Neural cell (in vitro differentiated cells): ENCODE measurements around the gene KIF1B. TPM values are rescaled to one million over a fixed set of nuclear protein-coding genes. Genes with fewer than 3 reads are reported as not detected.

ENCODE experiments used
- H2AFZ ChIP-seq: fragments of 200-600, 300-800 bp; sonication (generic), shearing (Covaris generic); 2 replicates; pipeline ENCODE4 v1.6.0; 2014; ENCODE audit warnings: low read depth, mild to moderate bottlenecking, antibody characterized with exemption, low read length, moderate library complexity
- H3F3A ChIP-seq: fragments of 200-600 bp; shearing (Covaris generic); 2 replicates; pipeline ENCODE4 v1.6.1; 2016; ENCODE audit warnings: mild to moderate bottlenecking, moderate library complexity, mixed read lengths, antibody characterized with exemption, low read length; ENCODE audit not compliant: insufficient read depth, poor library complexity, severe bottlenecking
- H3K27ac ChIP-seq: fragments of 200-600, 300-800 bp; sonication (generic), shearing (Covaris generic); 2 replicates; pipeline ENCODE4 v1.5.1; 2014; ENCODE audit warnings: mild to moderate bottlenecking, low read length, moderate library complexity
- H3K27me3 ChIP-seq: fragments of 300-800, 200-600 bp; sonication (generic), shearing (Covaris generic); 2 replicates; pipeline ENCODE4 v1.6.0; 2014; ENCODE audit warnings: mild to moderate bottlenecking, low read depth, low read length, moderate library complexity; ENCODE audit not compliant: insufficient read depth
- H3K36me3 ChIP-seq: fragments of 300-800, 200-600 bp; sonication (generic), shearing (Covaris generic); 2 replicates; pipeline ENCODE4 v1.5.1; 2014; ENCODE audit warnings: mild to moderate bottlenecking, antibody characterized with exemption, low read length, moderate library complexity; ENCODE audit not compliant: insufficient read depth
- H3K4me2 ChIP-seq: fragments of 300-800, 200-600 bp; sonication (generic), shearing (Covaris generic); 2 replicates; pipeline ENCODE4 v1.6.0; 2014; ENCODE audit warnings: mild to moderate bottlenecking, low read length
- H3K4me3 ChIP-seq: fragments of 300-800, 200-600 bp; sonication (generic), shearing (Covaris generic); 2 replicates; pipeline ENCODE4 v1.5.1; 2014; ENCODE audit warnings: mild to moderate bottlenecking, low read length, moderate library complexity
- H3K79me2 ChIP-seq: fragments of 200-600 bp; shearing (Covaris generic); replicated peaks from 2 replicates; pipeline ENCODE4 v1.6.0; 2014; ENCODE audit warnings: mild to moderate bottlenecking, low read length, moderate library complexity; ENCODE audit not compliant: insufficient read depth
- H3K9ac ChIP-seq: fragments of 300-800, 200-600 bp; sonication (generic), shearing (Covaris generic); 2 replicates; pipeline ENCODE4 v1.6.1; 2016; ENCODE audit warnings: mild to moderate bottlenecking, low read length, mixed read lengths
- H3K9me2 ChIP-seq: fragments of 200-600 bp; shearing (Covaris generic); 2 replicates; pipeline ENCODE4 v1.6.1; 2016; ENCODE audit warnings: mild to moderate bottlenecking, low read length, mixed read lengths; ENCODE audit not compliant: insufficient read depth
- H3K9me3 ChIP-seq: fragments of 200-600, 300-800 bp; sonication (generic), shearing (Covaris generic); 2 replicates; pipeline ENCODE4 v1.6.1; 2016; ENCODE audit warnings: mild to moderate bottlenecking, mixed run types, low read length, moderate library complexity, mixed read lengths
- H4K20me1 ChIP-seq: fragments of 200-600 bp; shearing (Covaris generic); 2 replicates; pipeline ENCODE4 v1.6.1; 2016; ENCODE audit warnings: mild to moderate bottlenecking, mixed run types; ENCODE audit not compliant: insufficient read depth
- CTCF ChIP-seq: fragments of 450-650 bp; IDR thresholded peaks from 2 replicates; pipeline ENCODE4 v1.5.1; 2014; ENCODE audit warnings: antibody characterized with exemption, mild to moderate bottlenecking, moderate library complexity; ENCODE audit not compliant: poor library complexity, severe bottlenecking
- EP300 ChIP-seq: fragments of 450-650 bp; conservative IDR thresholded peaks from 2 replicates; pipeline ENCODE4 v1.6.1; 2014; ENCODE audit warnings: antibody characterized with exemption, mild to moderate bottlenecking, moderate library complexity; ENCODE audit not compliant: poor library complexity, severe bottlenecking
- EZH2 ChIP-seq: fragments of 200-600, 300-800 bp; shearing (Covaris generic), sonication (generic); IDR thresholded peaks from 2 replicates; pipeline ENCODE4 v1.6.1; 2014; ENCODE audit warnings: antibody characterized with exemption, low read length, borderline replicate concordance, mild to moderate bottlenecking; ENCODE audit not compliant: insufficient read depth, poor library complexity, severe bottlenecking
- MXI1 ChIP-seq: fragments of 450-650 bp; conservative IDR thresholded peaks from 2 replicates; pipeline ENCODE4 v1.6.1; 2014; ENCODE audit warnings: antibody characterized with exemption, mild to moderate bottlenecking; ENCODE audit not compliant: poor library complexity, severe bottlenecking
- POLR2AphosphoS5 ChIP-seq: IDR thresholded peaks from 2 replicates; pipeline ENCODE4 v1.6.1; 2012
- RAD21 ChIP-seq: fragments of 450-650 bp; conservative IDR thresholded peaks from 2 replicates; pipeline ENCODE4 v1.6.1; 2014; ENCODE audit warnings: antibody characterized with exemption, mild to moderate bottlenecking, moderate library complexity
- SMC3 ChIP-seq: fragments of 450-650 bp; conservative IDR thresholded peaks from 2 replicates; pipeline ENCODE4 v1.6.1; 2014; ENCODE audit warnings: antibody characterized with exemption, mild to moderate bottlenecking, moderate library complexity; ENCODE audit not compliant: poor library complexity
- TAF1 ChIP-seq: IDR thresholded peaks from 2 replicates; pipeline ENCODE4 v1.6.1; 2012; ENCODE audit warnings: low read depth
- polyA plus RNA-seq: library from polyadenylated mRNA; depleted of rRNA; stranded (reverse); fragments of >200 nt; gene quantifications from 2 replicates; pipeline ENCODE4 v1.2.3, GENCODE V29; 2014
- TF ChIP-seq, protein P1 (sequence below): IDR thresholded peaks from 2 replicates; pipeline ENCODE4 v1.6.1; 2012; ENCODE audit warnings: borderline replicate concordance

Gene KIF1B
- polyA plus RNA-seq, 1 donor from 2014 or later = 76.4 TPM

DNA sequence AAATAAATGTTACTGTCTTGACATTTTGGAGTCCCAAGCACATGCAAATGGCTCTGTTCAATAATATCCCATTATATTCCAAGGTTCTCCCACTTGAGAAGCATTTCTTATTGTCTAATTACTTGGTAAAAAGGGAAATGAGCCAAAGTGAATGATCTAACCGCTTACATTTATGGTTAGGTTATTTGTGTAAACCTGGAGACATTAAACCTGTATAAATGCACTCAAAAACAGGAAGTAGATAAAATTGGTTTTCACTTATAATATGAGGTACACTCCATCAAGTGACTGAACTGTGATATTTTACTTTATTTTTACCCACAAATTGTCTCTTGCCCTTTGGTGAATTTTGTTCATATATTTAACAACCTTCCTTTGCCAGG is 26.8 kb downstream of the KIF1B start:
- H3K27me3 ChIP-seq = no peaks in the 10 kb centered on the region
- TF ChIP-seq POLR2AphosphoS5 (no peak), EP300 (no peak), TAF1 (no peak), MXI1 (no peak), CTCF (no peak), EZH2 (no peak), RAD21 (no peak), SMC3 (no peak)
- TF ChIP-seq, protein P1, sequence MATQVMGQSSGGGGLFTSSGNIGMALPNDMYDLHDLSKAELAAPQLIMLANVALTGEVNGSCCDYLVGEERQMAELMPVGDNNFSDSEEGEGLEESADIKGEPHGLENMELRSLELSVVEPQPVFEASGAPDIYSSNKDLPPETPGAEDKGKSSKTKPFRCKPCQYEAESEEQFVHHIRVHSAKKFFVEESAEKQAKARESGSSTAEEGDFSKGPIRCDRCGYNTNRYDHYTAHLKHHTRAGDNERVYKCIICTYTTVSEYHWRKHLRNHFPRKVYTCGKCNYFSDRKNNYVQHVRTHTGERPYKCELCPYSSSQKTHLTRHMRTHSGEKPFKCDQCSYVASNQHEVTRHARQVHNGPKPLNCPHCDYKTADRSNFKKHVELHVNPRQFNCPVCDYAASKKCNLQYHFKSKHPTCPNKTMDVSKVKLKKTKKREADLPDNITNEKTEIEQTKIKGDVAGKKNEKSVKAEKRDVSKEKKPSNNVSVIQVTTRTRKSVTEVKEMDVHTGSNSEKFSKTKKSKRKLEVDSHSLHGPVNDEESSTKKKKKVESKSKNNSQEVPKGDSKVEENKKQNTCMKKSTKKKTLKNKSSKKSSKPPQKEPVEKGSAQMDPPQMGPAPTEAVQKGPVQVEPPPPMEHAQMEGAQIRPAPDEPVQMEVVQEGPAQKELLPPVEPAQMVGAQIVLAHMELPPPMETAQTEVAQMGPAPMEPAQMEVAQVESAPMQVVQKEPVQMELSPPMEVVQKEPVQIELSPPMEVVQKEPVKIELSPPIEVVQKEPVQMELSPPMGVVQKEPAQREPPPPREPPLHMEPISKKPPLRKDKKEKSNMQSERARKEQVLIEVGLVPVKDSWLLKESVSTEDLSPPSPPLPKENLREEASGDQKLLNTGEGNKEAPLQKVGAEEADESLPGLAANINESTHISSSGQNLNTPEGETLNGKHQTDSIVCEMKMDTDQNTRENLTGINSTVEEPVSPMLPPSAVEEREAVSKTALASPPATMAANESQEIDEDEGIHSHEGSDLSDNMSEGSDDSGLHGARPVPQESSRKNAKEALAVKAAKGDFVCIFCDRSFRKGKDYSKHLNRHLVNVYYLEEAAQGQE = no peak
- H3K9me3 ChIP-seq = no peaks in the 10 kb centered on the region
- no peaks in the 10 kb centered on the region for H3K9me2 ChIP-seq
- peaks cover 48% of the 10 kb centered on the region for H3K79me2 ChIP-seq
- H4K20me1 ChIP-seq = peaks cover 25% of the 10 kb centered on the region
- no peaks in the 10 kb centered on the region for H3K36me3 ChIP-seq
- H3K27ac ChIP-seq = no peak overlapping the region
- no peaks in the 10 kb centered on the region for H3F3A ChIP-seq
- H2AFZ ChIP-seq = no peak overlapping the region
- H3K9ac ChIP-seq = no peak overlapping the region
- H3K4me2 ChIP-seq = no peak overlapping the region
- no peak overlapping the region for H3K4me3 ChIP-seq

- H3F3A ChIP-seq = no peaks in the 10 kb centered on the region
- H2AFZ ChIP-seq = no peak overlapping the region
- H3K4me2 ChIP-seq = no peak overlapping the region
- peaks cover 62% of the 10 kb centered on the region for H3K79me2 ChIP-seq
- peaks cover 21% of the 10 kb centered on the region for H4K20me1 ChIP-seq
- H3K9ac ChIP-seq = no peak overlapping the region
- no peak overlapping the region for H3K4me3 ChIP-seq
- H3K27me3 ChIP-seq = no peaks in the 10 kb centered on the region
- H3K9me2 ChIP-seq = no peaks in the 10 kb centered on the region
- H3K9me3 ChIP-seq = no peaks in the 10 kb centered on the region
- no peak for TF ChIP-seq EP300
- TF ChIP-seq EZH2 = no peak
- no peak for TF ChIP-seq RAD21
- no peak for TF ChIP-seq POLR2AphosphoS5
- no peak for TF ChIP-seq CTCF
- TF ChIP-seq, protein P1 = no peak
- TF ChIP-seq MXI1 = no peak
- TF ChIP-seq SMC3 = no peak
- no peak for TF ChIP-seq TAF1
- H3K27ac ChIP-seq = no peak overlapping the region
- H3K36me3 ChIP-seq = no peaks in the 10 kb centered on the region
Measured at GRCh38 chr1:10242135-10242534, 31.8 kb downstream of the KIF1B start.
